Measurements from ENCODE around the gene SKIC3. TPM values are rescaled to one million over a fixed set of nuclear protein-coding genes. Genes with fewer than 3 reads are reported as not detected.
A peak's percentile ranks its signal among the peaks of the same experiment; 100 is the strongest.

The SKIC3 gene
- total RNA-seq, 1 experiment from 2014 or later: 102 TPM

- BruUV-seq (replicated peaks): no TSS peak
- CTCF ChIA-PET: interaction anchor here (0.5 kb wide), 1 partner anchor 253 kb away, joined by 3 read pairs; no protein-coding TSS in a partner anchor
- H3K36me3 Mint-ChIP-seq (ENCODE audit: insufficient read depth, unreplicated experiment): peaks cover 23% of the 10 kb centered on the region
- no peak overlapping the region for H3K4me3 Mint-ChIP-seq (ENCODE audit: low read depth, unreplicated experiment)
- H3K27me3 Mint-ChIP-seq (ENCODE audit: unreplicated experiment): no peaks in the 10 kb centered on the region
- DNase-seq: no peak
- intact Hi-C loops (cut with micrococcal nuclease; ENCODE audit: unreplicated experiment): loop anchor here (2.0 kb wide), 1 partner anchor 61 kb away; no protein-coding TSS in a partner anchor
- no peak overlapping the region for H3K27ac Mint-ChIP-seq (ENCODE audit: unreplicated experiment)
- TF ChIP-seq, protein P1, sequence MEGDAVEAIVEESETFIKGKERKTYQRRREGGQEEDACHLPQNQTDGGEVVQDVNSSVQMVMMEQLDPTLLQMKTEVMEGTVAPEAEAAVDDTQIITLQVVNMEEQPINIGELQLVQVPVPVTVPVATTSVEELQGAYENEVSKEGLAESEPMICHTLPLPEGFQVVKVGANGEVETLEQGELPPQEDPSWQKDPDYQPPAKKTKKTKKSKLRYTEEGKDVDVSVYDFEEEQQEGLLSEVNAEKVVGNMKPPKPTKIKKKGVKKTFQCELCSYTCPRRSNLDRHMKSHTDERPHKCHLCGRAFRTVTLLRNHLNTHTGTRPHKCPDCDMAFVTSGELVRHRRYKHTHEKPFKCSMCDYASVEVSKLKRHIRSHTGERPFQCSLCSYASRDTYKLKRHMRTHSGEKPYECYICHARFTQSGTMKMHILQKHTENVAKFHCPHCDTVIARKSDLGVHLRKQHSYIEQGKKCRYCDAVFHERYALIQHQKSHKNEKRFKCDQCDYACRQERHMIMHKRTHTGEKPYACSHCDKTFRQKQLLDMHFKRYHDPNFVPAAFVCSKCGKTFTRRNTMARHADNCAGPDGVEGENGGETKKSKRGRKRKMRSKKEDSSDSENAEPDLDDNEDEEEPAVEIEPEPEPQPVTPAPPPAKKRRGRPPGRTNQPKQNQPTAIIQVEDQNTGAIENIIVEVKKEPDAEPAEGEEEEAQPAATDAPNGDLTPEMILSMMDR (IDR thresholded peaks at IDR 0.05; ENCODE audit: unreplicated experiment): no peak
- H3K4me1 Mint-ChIP-seq (ENCODE audit: low read depth, unreplicated experiment): no peaks in the 10 kb centered on the region
- no peaks in the 10 kb centered on the region for H3K9me3 Mint-ChIP-seq (ENCODE audit: low read depth, unreplicated experiment)
Observed at GRCh38 chr5:95557841-95558240, 3.1 kb upstream of the SKIC3 start.

- Mint-ChIP-seq H3K27ac (ENCODE audit: unreplicated experiment) (peak overlapping the region; percentile 86), H3K36me3 (ENCODE audit: insufficient read depth, unreplicated experiment) (peaks cover 23% of the 10 kb centered on the region), H3K27me3 (ENCODE audit: unreplicated experiment) (no peaks in the 10 kb centered on the region), H3K4me3 (ENCODE audit: low read depth, unreplicated experiment) (peak overlapping the region; percentile 93), H3K4me1 (ENCODE audit: low read depth, unreplicated experiment) (peaks cover 11% of the 10 kb centered on the region), H3K9me3 (ENCODE audit: low read depth, unreplicated experiment) (no peaks in the 10 kb centered on the region)
- no TSS peak for BruUV-seq (replicated peaks)
- intact Hi-C loops (cut with micrococcal nuclease; ENCODE audit: unreplicated experiment): no loop called here
- TF ChIP-seq, protein P1 (IDR thresholded peaks at IDR 0.05; ENCODE audit: unreplicated experiment): no peak
- CTCF ChIA-PET: interaction anchor here (0.5 to 0.9 kb wide), 2 partner anchors 226 to 744 kb away, joined by 4 read pairs; no protein-coding TSS in a partner anchor
- no peak for DNase-seq
Observed at GRCh38 chr5:95555553-95555952, 776 bp upstream of the SKIC3 start.

DNA sequence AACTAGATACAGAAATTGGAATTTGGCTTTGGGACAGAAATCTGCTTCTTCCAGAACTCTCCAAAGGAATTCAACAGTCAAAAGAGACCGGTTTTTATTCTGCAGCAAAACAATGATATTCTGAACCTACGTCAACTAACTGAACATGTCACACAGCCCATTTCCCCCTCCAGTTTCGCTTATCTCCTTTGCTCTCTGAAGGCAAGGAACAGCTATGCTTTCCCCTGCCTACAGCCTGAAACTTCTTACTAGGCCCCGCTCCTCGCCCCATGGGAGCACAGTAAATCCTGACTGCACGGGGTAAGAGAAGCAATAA is 488 bp downstream of the SKIC3 start:
- TF ChIP-seq, protein P1 (IDR thresholded peaks at IDR 0.05; ENCODE audit: unreplicated experiment): no peak
- peaks cover 11% of the 10 kb centered on the region for H3K4me1 Mint-ChIP-seq (ENCODE audit: low read depth, unreplicated experiment)
- peak overlapping the region; percentile 86 for H3K27ac Mint-ChIP-seq (ENCODE audit: unreplicated experiment)
- H3K36me3 Mint-ChIP-seq (ENCODE audit: insufficient read depth, unreplicated experiment): peaks cover 23% of the 10 kb centered on the region
- no peaks in the 10 kb centered on the region for H3K27me3 Mint-ChIP-seq (ENCODE audit: unreplicated experiment)
- CTCF ChIA-PET: interaction anchor here (1.2 kb wide), 2 partner anchors 11 to 48 kb away, joined by 3 to 4 read pairs; no protein-coding TSS in a partner anchor
- H3K9me3 Mint-ChIP-seq (ENCODE audit: low read depth, unreplicated experiment): no peaks in the 10 kb centered on the region
- H3K4me3 Mint-ChIP-seq (ENCODE audit: low read depth, unreplicated experiment): peak overlapping the region; percentile 93
- BruUV-seq (replicated peaks): TSS peak; percentile 53
- DNase-seq: no peak
- intact Hi-C loops (cut with micrococcal nuclease; ENCODE audit: unreplicated experiment): no loop called here

- no peak overlapping the region for H3K4me3 Mint-ChIP-seq (ENCODE audit: low read depth, unreplicated experiment)
- no peaks in the 10 kb centered on the region for H3K9me3 Mint-ChIP-seq (ENCODE audit: low read depth, unreplicated experiment)
- TF ChIP-seq, protein P1 (IDR thresholded peaks at IDR 0.05; ENCODE audit: unreplicated experiment): no peak
- H3K4me1 Mint-ChIP-seq (ENCODE audit: low read depth, unreplicated experiment): peaks cover 11% of the 10 kb centered on the region
- no peak for DNase-seq
- intact Hi-C loops (cut with micrococcal nuclease; ENCODE audit: unreplicated experiment): no loop called here
- no peaks in the 10 kb centered on the region for H3K27me3 Mint-ChIP-seq (ENCODE audit: unreplicated experiment)
- no TSS peak for BruUV-seq (replicated peaks)
- no peak overlapping the region for H3K27ac Mint-ChIP-seq (ENCODE audit: unreplicated experiment)
- peaks cover 10% of the 10 kb centered on the region for H3K36me3 Mint-ChIP-seq (ENCODE audit: insufficient read depth, unreplicated experiment)
- CTCF ChIA-PET: no interaction called here
Observed at GRCh38 chr5:95549030-95549429, 5.7 kb downstream of the SKIC3 start.

Data from Calu3 (cell line).